Peyer's patch (tissue), 4 donors: ENCODE results near the gene TCF25. TPM values are rescaled to one million over a fixed set of nuclear protein-coding genes. Genes with fewer than 3 reads are reported as not detected.
A peak's percentile ranks its signal among the peaks of the same experiment; 100 is the strongest.

Source experiments
- DNase-seq, 3 donors: peaks; one replicate each; pipeline ENCODE4 v3.0.0-alpha.2; 2017 to 2019
- H3K27ac ChIP-seq, 4 donors: fragments of 200-600 bp; sonication (generic); one replicate each; pipeline ENCODE4 v1.5.1; 2016 to 2019
- H3K27me3 ChIP-seq, 2 donors: fragments of 200-600 bp; sonication (generic); one replicate each; pipeline ENCODE4 v1.5.1; 2019
- H3K36me3 ChIP-seq, 3 donors: fragments of 200-600 bp; sonication (generic); one replicate each; pipeline ENCODE4 v1.5.1; 2016 to 2019
- H3K4me1 ChIP-seq, 4 donors: fragments of 200-600 bp; sonication (generic); one replicate each; pipeline ENCODE4 v1.5.1; 2016 to 2019
- H3K4me3 ChIP-seq, 4 donors: fragments of 200-600 bp; sonication (generic); 1 replicate in 3 of 4; 2 replicates in 1 of 4; pipeline ENCODE4 v1.5.1; 2016 to 2019; ENCODE audit warnings: mild to moderate bottlenecking in 1 of 4
- H3K9me3 ChIP-seq, 4 donors: fragments of 200-600 bp; sonication (generic); one replicate each; pipeline ENCODE4 v1.5.1; 2016 to 2019; ENCODE audit warnings: mild to moderate bottlenecking in 1 of 4
- CTCF ChIP-seq, 6 experiments: fragments of 450-650 bp in 4 of 6; fragments of 200-600 bp in 2 of 6; sonication (generic) in 1 of 6; IDR thresholded peaks; one replicate each; pipeline ENCODE4 v1.5.1; 2017 to 2019; ENCODE audit warnings: antibody characterized with exemption in 6 of 6, mild to moderate bottlenecking in 3 of 6, moderate library complexity in 1 of 6
- POLR2A ChIP-seq, 2 donors: fragments of 450-650 bp; IDR thresholded peaks; one replicate each; pipeline ENCODE4 v1.5.1; 2017; ENCODE audit warnings: antibody characterized with exemption in 2 of 2, mild to moderate bottlenecking in 2 of 2, moderate library complexity in 2 of 2
- total RNA-seq, 4 donors: library from RNA; depleted of rRNA; stranded (reverse); fragments of >200 nt; gene quantifications; one replicate each; pipeline ENCODE4 v1.1.0, GENCODE V29; 2016

The TCF25 gene
- total RNA-seq, 4 donors from 2014 or later: 247 to 946 (median 371) TPM

- Histone ChIP-seq H3K4me1 (peaks cover 0 to 6% (median 0%) of the 10 kb centered on the region in 4 donors), H3K9me3 (no peaks in the 10 kb centered on the region), H3K36me3 (peaks cover 0 to 81% (median 0%) of the 10 kb centered on the region in 3 donors), H3K27me3 (no peaks in the 10 kb centered on the region), H3K27ac (no peak overlapping the region), H3K4me3 (no peak overlapping the region)
- TF ChIP-seq POLR2A (IDR thresholded peaks at IDR 0.05): no peak
- TF ChIP-seq CTCF (IDR thresholded peaks at IDR 0.05): no peak
- no peak for DNase-seq
Measured at GRCh38 chr16:89907055-89907814, 33.8 kb downstream of the TCF25 start.

GRCh38 chr16:89908236-89908635 lies 34.8 kb downstream of the TCF25 start:
- no peaks in the 10 kb centered on the region for H3K9me3 ChIP-seq
- no peak for DNase-seq
- no peak overlapping the region for H3K4me3 ChIP-seq
- H3K4me1 ChIP-seq: peaks cover 0 to 6% (median 0%) of the 10 kb centered on the region in 4 donors
- H3K36me3 ChIP-seq: peaks cover 0 to 74% (median 0%) of the 10 kb centered on the region in 3 donors
- H3K27me3 ChIP-seq: no peaks in the 10 kb centered on the region
- no peak overlapping the region for H3K27ac ChIP-seq
- TF ChIP-seq CTCF (IDR thresholded peaks at IDR 0.05): no peak
- TF ChIP-seq POLR2A (IDR thresholded peaks at IDR 0.05): no peak

GRCh38 chr16:89909777-89910716 lies 36.7 kb downstream of the TCF25 start:
- no peaks in the 10 kb centered on the region for H3K9me3 ChIP-seq
- DNase-seq: peak; percentile 62 to 85 (median 83)
- H3K27me3 ChIP-seq: no peaks in the 10 kb centered on the region
- peaks cover 0 to 6% (median 0%) of the 10 kb centered on the region in 4 donors for H3K4me1 ChIP-seq
- TF ChIP-seq POLR2A (IDR thresholded peaks at IDR 0.05) (no peak), CTCF (IDR thresholded peaks at IDR 0.05) (peak; percentile 52 to 86 (median 80))
- H3K27ac ChIP-seq: peak overlapping the region in 1 of 4 donors; percentile 0
- no peak overlapping the region for H3K4me3 ChIP-seq
- H3K36me3 ChIP-seq: peaks cover 0 to 56% (median 0%) of the 10 kb centered on the region in 3 donors

- Histone ChIP-seq H3K4me3 (no peak overlapping the region), H3K36me3 (peaks cover 0 to 48% (median 0%) of the 10 kb centered on the region in 3 donors), H3K27me3 (no peaks in the 10 kb centered on the region), H3K27ac (no peak overlapping the region), H3K9me3 (no peaks in the 10 kb centered on the region), H3K4me1 (peaks cover 0 to 6% (median 0%) of the 10 kb centered on the region in 4 donors)
- no peak for DNase-seq
- TF ChIP-seq POLR2A (IDR thresholded peaks at IDR 0.05) (no peak), CTCF (IDR thresholded peaks at IDR 0.05) (no peak)
Measured at GRCh38 chr16:89910717-89911354, 37.4 kb downstream of the TCF25 start.

GRCh38 chr16:89911375-89911774 lies 38.0 kb downstream of the TCF25 start:
- peaks cover 0 to 43% (median 0%) of the 10 kb centered on the region in 3 donors for H3K36me3 ChIP-seq
- no peaks in the 10 kb centered on the region for H3K27me3 ChIP-seq
- H3K9me3 ChIP-seq: no peaks in the 10 kb centered on the region
- H3K4me1 ChIP-seq: peaks cover 0 to 6% (median 0%) of the 10 kb centered on the region in 4 donors
- no peak for DNase-seq
- TF ChIP-seq CTCF (IDR thresholded peaks at IDR 0.05): no peak
- no peak for TF ChIP-seq POLR2A (IDR thresholded peaks at IDR 0.05)
- no peak overlapping the region for H3K27ac ChIP-seq
- no peak overlapping the region for H3K4me3 ChIP-seq
